Fibroblast of lung (primary cell): Measurements from ENCODE around the gene NOP14. TPM values are rescaled to one million over a fixed set of nuclear protein-coding genes. Genes with fewer than 3 reads are reported as not detected.
"Not testable (repeated sequence)": the region's sequence is repeated elsewhere in the genome, so short reads cannot be mapped to it uniquely, and the experiment has no call there.

Experiments
- DNase-seq, 2 donors: peaks; one replicate each; pipeline versions ENCODE4 v3.0.0 to v3.0.0-alpha.2; 2010; ENCODE audit warnings: low read depth in 2 of 2
- H2AFZ ChIP-seq: 2 replicates; pipeline ENCODE4 v1.5.1; 2012; ENCODE audit warnings: low read length, control low read depth, inconsistent platforms
- H3K27ac ChIP-seq: 2 replicates; pipeline ENCODE4 v1.5.1; 2011; ENCODE audit warnings: low read length, control low read depth; ENCODE audit not compliant: insufficient read depth
- H3K27me3 ChIP-seq: 2 replicates; pipeline ENCODE4 v1.5.1; 2011; ENCODE audit warnings: mild to moderate bottlenecking, low read length; ENCODE audit not compliant: control insufficient read depth, insufficient read depth
- H3K36me3 ChIP-seq: 2 replicates; pipeline ENCODE4 v1.5.1; 2011; ENCODE audit warnings: low read length; ENCODE audit not compliant: control insufficient read depth, insufficient read depth
- H3K4me1 ChIP-seq: 2 replicates; pipeline ENCODE4 v1.5.1; 2011; ENCODE audit warnings: low read length; ENCODE audit not compliant: control insufficient read depth, insufficient read depth; ENCODE audit errors: extremely low read depth
- H3K4me2 ChIP-seq: 2 replicates; pipeline ENCODE4 v1.5.1; 2011; ENCODE audit warnings: low read length, control low read depth; ENCODE audit not compliant: insufficient read depth; ENCODE audit errors: extremely low read depth
- H3K4me3 ChIP-seq, 4 experiments: fragments of 200-600 bp in 1 of 4; sonication (generic) in 1 of 4; replicated peaks in 1 of 4; 2 replicates each; pipeline ENCODE4 v1.5.1; 2011 to 2016; ENCODE audit warnings: low read length in 4 of 4, low read depth in 3 of 4, mild to moderate bottlenecking in 3 of 4, control low read depth in 2 of 4, inconsistent platforms in 1 of 4, mixed read lengths in 1 of 4; ENCODE audit not compliant: insufficient read depth in 1 of 4; ENCODE audit errors: control extremely low read depth in 1 of 4
- H3K79me2 ChIP-seq: 2 replicates; pipeline ENCODE4 v1.5.1; 2012; ENCODE audit warnings: mild to moderate bottlenecking, low read length, inconsistent platforms; ENCODE audit not compliant: control insufficient read depth, insufficient read depth
- H3K9ac ChIP-seq: 2 replicates; pipeline ENCODE4 v1.5.1; 2011; ENCODE audit warnings: mild to moderate bottlenecking, low read length, control low read depth; ENCODE audit not compliant: insufficient read depth
- H3K9me3 ChIP-seq: 2 replicates; pipeline ENCODE4 v1.5.1; 2012; ENCODE audit warnings: low read depth, low read length; ENCODE audit not compliant: control insufficient read depth, insufficient read depth
- H4K20me1 ChIP-seq: 2 replicates; pipeline ENCODE4 v1.5.1; 2011; ENCODE audit warnings: low read length; ENCODE audit not compliant: control insufficient read depth, insufficient read depth; ENCODE audit errors: extremely low read depth
- EZH2 ChIP-seq: IDR thresholded peaks from 2 replicates; pipeline ENCODE4 v1.5.1; 2012; ENCODE audit warnings: low read length, control low read depth, mild to moderate bottlenecking; ENCODE audit errors: missing control alignments
- polyA plus RNA-seq, 2 donors: library from polyadenylated mRNA; depleted of rRNA in 1 of 2; stranded (reverse) in 1 of 2; unstranded in 1 of 2; fragments of >200 nt; gene quantifications; 2 replicates each; pipeline ENCODE4 v1.2.1, GENCODE V29; 2011 to 2012; ENCODE audit warnings: missing spikeins in 1 of 2
- total RNA-seq: library from RNA; depleted of rRNA; stranded (reverse); fragments of >200 nt; gene quantifications from 2 replicates; pipeline ENCODE4 v1.2.1, GENCODE V29; 2014
- TF ChIP-seq, protein P1 (sequence below), 2 donors: IDR thresholded peaks in 1 of 2; conservative IDR thresholded peaks in 1 of 2; 1 replicate in 1 of 2; 2 replicates in 1 of 2; pipeline ENCODE4 v1.5.1; 2011 to 2012; ENCODE audit warnings: low read length in 2 of 2, control low read depth in 1 of 2, inconsistent platforms in 1 of 2, low read depth in 1 of 2, mild to moderate bottlenecking in 1 of 2

Gene NOP14
- total and polyA plus RNA-seq, 2 donors (not counting 1 experiment from before 2014, with no cell fraction given), result 13.1 to 16.7 TPM

DNA sequence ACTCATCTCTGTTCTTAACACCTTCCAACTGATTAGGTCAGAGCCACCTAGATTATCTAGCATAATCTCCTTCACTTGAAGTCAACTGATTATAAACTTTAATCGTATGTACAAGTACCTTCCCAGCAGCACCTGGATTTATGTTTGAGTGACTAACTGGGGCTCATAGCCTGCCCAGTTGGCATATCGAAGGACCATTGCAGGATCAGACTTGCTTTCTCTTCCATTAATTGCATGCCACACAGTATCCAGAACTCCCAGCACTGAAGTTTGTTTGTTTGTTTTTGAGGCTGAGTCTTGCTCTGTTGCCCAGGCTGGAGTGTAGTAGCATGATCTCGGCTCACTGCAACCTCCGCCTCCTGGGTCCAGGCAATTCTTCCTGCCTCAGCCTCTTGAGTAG lies 28.0 kb upstream of the NOP14 start:
- no peaks in the 10 kb centered on the region for H4K20me1 ChIP-seq
- no peak overlapping the region for H3K4me2 ChIP-seq
- H2AFZ ChIP-seq, result no peak overlapping the region
- no peaks in the 10 kb centered on the region for H3K4me1 ChIP-seq
- H3K9ac ChIP-seq, result no peak overlapping the region
- H3K27ac ChIP-seq, result no peak overlapping the region
- no peaks in the 10 kb centered on the region for H3K27me3 ChIP-seq
- H3K4me3 ChIP-seq, result no peak overlapping the region
- TF ChIP-seq, protein P1, sequence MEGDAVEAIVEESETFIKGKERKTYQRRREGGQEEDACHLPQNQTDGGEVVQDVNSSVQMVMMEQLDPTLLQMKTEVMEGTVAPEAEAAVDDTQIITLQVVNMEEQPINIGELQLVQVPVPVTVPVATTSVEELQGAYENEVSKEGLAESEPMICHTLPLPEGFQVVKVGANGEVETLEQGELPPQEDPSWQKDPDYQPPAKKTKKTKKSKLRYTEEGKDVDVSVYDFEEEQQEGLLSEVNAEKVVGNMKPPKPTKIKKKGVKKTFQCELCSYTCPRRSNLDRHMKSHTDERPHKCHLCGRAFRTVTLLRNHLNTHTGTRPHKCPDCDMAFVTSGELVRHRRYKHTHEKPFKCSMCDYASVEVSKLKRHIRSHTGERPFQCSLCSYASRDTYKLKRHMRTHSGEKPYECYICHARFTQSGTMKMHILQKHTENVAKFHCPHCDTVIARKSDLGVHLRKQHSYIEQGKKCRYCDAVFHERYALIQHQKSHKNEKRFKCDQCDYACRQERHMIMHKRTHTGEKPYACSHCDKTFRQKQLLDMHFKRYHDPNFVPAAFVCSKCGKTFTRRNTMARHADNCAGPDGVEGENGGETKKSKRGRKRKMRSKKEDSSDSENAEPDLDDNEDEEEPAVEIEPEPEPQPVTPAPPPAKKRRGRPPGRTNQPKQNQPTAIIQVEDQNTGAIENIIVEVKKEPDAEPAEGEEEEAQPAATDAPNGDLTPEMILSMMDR (conservative IDR thresholded peaks at IDR 0.05 in 1 of 2, IDR thresholded peaks at IDR 0.05 in 1 of 2; ENCODE audit: low read depth in 1 of 2, low read length in 2 of 2), result no peak
- TF ChIP-seq EZH2, result no peak
- H3K9me3 ChIP-seq, result no peaks in the 10 kb centered on the region
- DNase-seq, result no peak
- H3K36me3 ChIP-seq, result no peaks in the 10 kb centered on the region
- no peaks in the 10 kb centered on the region for H3K79me2 ChIP-seq

- H3K4me3 ChIP-seq, H3K27me3 ChIP-seq, H3K4me1 ChIP-seq, H2AFZ ChIP-seq, DNase-seq, H4K20me1 ChIP-seq, H3K27ac ChIP-seq, H3K4me2 ChIP-seq, H3K9me3 ChIP-seq, H3K36me3 ChIP-seq, H3K79me2 ChIP-seq, H3K9ac ChIP-seq: not testable (repeated sequence)
These were observed 20.5 kb upstream of the NOP14 start for GRCh38 chr4:2983715-2984114.

- TF ChIP-seq EZH2, result no peak
- TF ChIP-seq, protein P1 (conservative IDR thresholded peaks at IDR 0.05 in 1 of 2, IDR thresholded peaks at IDR 0.05 in 1 of 2; ENCODE audit: low read depth in 1 of 2, low read length in 2 of 2), result no peak
These were observed 18.8 kb upstream of the NOP14 start for GRCh38 chr4:2982012-2982411.

More at GRCh38 chr4:2982012-2982411, 18.8 kb upstream of the NOP14 start:
- no peak overlapping the region for H3K4me2 ChIP-seq
- H3K27me3 ChIP-seq, result no peaks in the 10 kb centered on the region
- H3K27ac ChIP-seq, result no peak overlapping the region
- no peak overlapping the region for H2AFZ ChIP-seq
- no peak overlapping the region for H3K4me3 ChIP-seq
- no peak overlapping the region for H3K9ac ChIP-seq
- H3K4me1 ChIP-seq, result peaks cover 3% of the 10 kb centered on the region
- no peaks in the 10 kb centered on the region for H3K36me3 ChIP-seq
- no peaks in the 10 kb centered on the region for H4K20me1 ChIP-seq
- no peaks in the 10 kb centered on the region for H3K9me3 ChIP-seq
- no peak for DNase-seq
- no peaks in the 10 kb centered on the region for H3K79me2 ChIP-seq
